GM12878 (cell line): ENCODE measurements around the gene RNF34. TPM values are rescaled to one million over a fixed set of nuclear protein-coding genes. Genes with fewer than 3 reads are reported as not detected.

ENCODE experiments used
- ATAC-seq: fragments of 200-7000 bp; cut with Tn5 transposase; 3 replicates; pipeline ENCODE4 v1.9.1; 2020; ENCODE audit warnings: mild to moderate bottlenecking, moderate library complexity
- BruUV-seq: library from RNA; stranded (reverse); fragments of 400-500 nt; replicated peaks from 2 replicates; lab custom pipeline; 2021; lab: Mats Ljungman, UMichigan
- CTCF ChIA-PET: fragments of 300-600 bp; sonication (Branson Sonifier 250); formaldehyde crosslinking; extraction: SDS; loops from one replicate; lab custom pipeline; 2021; ENCODE audit warnings: inconsistent platforms; lab: Yijun Ruan, JAX
- POLR2A ChIA-PET: fragments of 350-600 bp; formaldehyde crosslinking; extraction: SDS; loops from one replicate; lab custom pipeline; 2021; ENCODE audit warnings: inconsistent platforms; lab: Charles Lee
- RAD21 ChIA-PET: fragments of 300-600 bp; sonication (Branson Sonifier 250); formaldehyde crosslinking; loops from one replicate; lab custom pipeline; 2023; ENCODE audit warnings: antibody characterized with exemption; ENCODE audit not compliant: unreplicated experiment; lab: Charles Lee
- SMC1A ChIA-PET: fragments of 300-600 bp; sonication (Branson Sonifier 250); formaldehyde crosslinking; loops from one replicate; lab custom pipeline; 2023; ENCODE audit not compliant: unreplicated experiment, uncharacterized antibody; lab: Charles Lee
- DNase-seq: peaks from one replicate; pipeline ENCODE4 v3.0.0-alpha.2; 2011; ENCODE audit warnings: low read depth, low spot score
- FAIRE-seq: peaks from 3 replicates; lab custom pipeline; 2011; peaks lifted over from hg19 to GRCh38; lab: Jason Lieb, UNC
- H2AFZ ChIP-seq: 2 replicates; pipeline ENCODE4 v1.6.0; 2011; ENCODE audit warnings: low read depth, low read length, control low read depth; ENCODE audit not compliant: control insufficient read depth
- H3K27ac ChIP-seq: 2 replicates; pipeline ENCODE4 v1.5.1; 2011; ENCODE audit warnings: control low read depth; ENCODE audit not compliant: control insufficient read depth, insufficient read depth
- H3K27me3 ChIP-seq, 2 experiments: replicated peaks in 1 of 2; 2 replicates each; pipeline versions ENCODE4 v1.6.0 to v1.6.1; 2011; ENCODE audit warnings: low read length in 1 of 2; ENCODE audit not compliant: control insufficient read depth in 2 of 2, insufficient read depth in 2 of 2
- H3K36me3 ChIP-seq, 2 experiments: 2 replicates each; pipeline ENCODE4 v1.5.1; 2011; ENCODE audit warnings: low read length in 1 of 2; ENCODE audit not compliant: control insufficient read depth in 2 of 2, insufficient read depth in 2 of 2
- H3K4me1 ChIP-seq: 2 replicates; pipeline ENCODE4 v1.6.1; 2011; ENCODE audit warnings: mild to moderate bottlenecking, low read length, moderate library complexity, mixed read lengths; ENCODE audit not compliant: control insufficient read depth, insufficient read depth
- H3K4me2 ChIP-seq: 2 replicates; pipeline ENCODE4 v1.6.0; 2011; ENCODE audit warnings: control low read depth; ENCODE audit not compliant: control insufficient read depth, insufficient read depth
- H3K4me3 ChIP-seq: fragments of 200-600 bp; sonication (generic); 2 replicates; pipeline ENCODE4 v1.5.1; 2016
- H3K79me2 ChIP-seq: 2 replicates; pipeline ENCODE4 v1.6.0; 2011; ENCODE audit warnings: low read length; ENCODE audit not compliant: control insufficient read depth, insufficient read depth
- H3K9ac ChIP-seq: 2 replicates; pipeline ENCODE4 v1.8.0; 2011; ENCODE audit warnings: low read length, control low read depth, mixed read lengths; ENCODE audit not compliant: control insufficient read depth, insufficient read depth
- H3K9me3 ChIP-seq: replicated peaks from 3 replicates; pipeline ENCODE4 v1.5.1; 2011; ENCODE audit warnings: mild to moderate bottlenecking, low read length; ENCODE audit not compliant: control insufficient read depth, insufficient read depth
- H4K20me1 ChIP-seq: 2 replicates; pipeline ENCODE4 v1.6.0; 2011; ENCODE audit not compliant: control insufficient read depth, insufficient read depth
- CREB1 ChIP-seq: IDR thresholded peaks from 2 replicates; pipeline ENCODE4 v1.6.1; 2012; ENCODE audit warnings: low read depth, mild to moderate bottlenecking, inconsistent platforms
- NRF1 ChIP-seq: conservative IDR thresholded peaks from 2 replicates; pipeline ENCODE4 v1.6.1; 2011; ENCODE audit warnings: mild to moderate bottlenecking, low read depth, low read length, improper control_type of control experiment
- TAF1 ChIP-seq: IDR thresholded peaks from 2 replicates; pipeline ENCODE4 v1.6.1; 2011; ENCODE audit warnings: mild to moderate bottlenecking, low read depth, low read length, borderline replicate concordance
- TCF7 ChIP-seq: IDR thresholded peaks from 2 replicates; pipeline ENCODE4 v1.6.1; 2014; ENCODE audit warnings: antibody characterized with exemption, borderline replicate concordance
- WGBS: methylation state at CpG from one replicate; pipeline ENCODE4 v1.1.6; 2016; ENCODE audit warnings: low lambda C conversion rate; ENCODE audit not compliant: insufficient replicate concordance, insufficient coverage; ENCODE audit errors: missing lambda C conversion rate; 5-methylcytosine and 5-hydroxymethylcytosine counted together
- in situ Hi-C: fragments of 300-500 bp; cut with MboI; formaldehyde crosslinking; loops from 9 replicates; pipeline ENCODE4 v1.14.3; 2018; ENCODE audit warnings: mixed read lengths
- intact Hi-C: fragments of 100-400 bp; cut with micrococcal nuclease; formaldehyde crosslinking; loops from one replicate; pipeline ENCODE4 v1.14.2; 2022; ENCODE audit not compliant: unreplicated experiment
- polyA plus RNA-seq, 11 experiments: library from polyadenylated mRNA; depleted of rRNA in 4 of 11; unstranded in 6 of 11; stranded (reverse) in 5 of 11; fragments of >200 nt; fragmentation: Nextera tagmentation in 4 of 11; fragmentation: Illumina TruSeq in 1 of 11; extraction: Ambion mirVana in 4 of 11; extraction: Trizol in 1 of 11; gene quantifications; 1 replicate in 1 of 11; 2 replicates in 10 of 11; pipeline versions ENCODE4 v1.2.1 to v1.2.3, GENCODE V29; 2011 to 2016; ENCODE audit warnings: inconsistent platforms in 2 of 11, missing spikeins in 2 of 11, low read depth in 1 of 11
- total RNA-seq, 4 experiments: library from RNA; depleted of rRNA in 3 of 4; stranded (reverse); fragments of >200 nt in 3 of 4; fragmentation: Illumina TruSeq in 1 of 4; extraction: Trizol in 1 of 4; gene quantifications; 2 replicates each; pipeline versions ENCODE4 v1.2.1 to v1.2.3, GENCODE V29; 2013 to 2021
- TF ChIP-seq, protein P1 (sequence below): IDR thresholded peaks from 2 replicates; pipeline ENCODE4 v1.6.1; 2011; ENCODE audit warnings: low read depth, low read length, improper control_type of control experiment, borderline replicate concordance
- TF ChIP-seq, protein P2 (sequence below): fragments of 450-650 bp; IDR thresholded peaks from 2 replicates; pipeline ENCODE4 v1.6.1; 2017; ENCODE audit warnings: antibody characterized with exemption, mild to moderate bottlenecking, moderate library complexity

RNF34 gene
- total and polyA plus RNA-seq, 10 of the 15 experiments (the other 5 are each of a cell fraction or from before 2014, with no cell fraction given), result 63.6 to 199 (median 115) TPM

DNA sequence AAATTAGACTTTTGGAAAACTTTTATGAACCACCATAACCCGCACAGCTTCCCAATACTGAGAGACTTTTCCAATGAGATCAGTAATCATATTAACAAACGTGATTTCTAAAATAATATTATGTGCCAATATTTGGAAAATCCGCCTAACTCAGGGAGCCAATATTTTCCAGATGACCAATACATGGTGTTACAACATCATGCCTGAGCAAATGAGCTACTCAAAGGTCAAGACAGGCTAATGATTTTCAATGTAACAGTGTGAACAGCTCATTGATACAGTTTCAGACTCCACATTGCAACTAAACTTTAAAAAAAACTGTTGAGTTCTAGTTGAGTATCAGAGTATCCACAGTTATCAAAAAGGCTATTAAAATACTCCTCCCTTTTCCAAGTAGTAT, 46.8 kb downstream of the RNF34 start:
- no peak overlapping the region for H3K27ac ChIP-seq
- 95% methylated on average over 3 of the region's 3 CpGs for WGBS

More for the DNA sequence above, 46.8 kb downstream of the RNF34 start:
- Histone ChIP-seq H3K4me2 (no peak overlapping the region), H3K9me3 (no peaks in the 10 kb centered on the region), H3K4me3 (no peak overlapping the region), H3K9ac (no peak overlapping the region), H3K79me2 (peaks cover 2% of the 10 kb centered on the region), H3K4me1 (no peaks in the 10 kb centered on the region; the same call in 1 of the 2 replicates), H3K36me3 (peaks cover 31 to 44% of the 10 kb centered on the region in 2 experiments), H4K20me1 (peaks cover 3% of the 10 kb centered on the region; the same call in 1 of the 2 replicates), H3K27me3 (no peaks in the 10 kb centered on the region), H2AFZ (no peak overlapping the region)
- CTCF ChIA-PET, result interaction anchor here (0.6 to 1.3 kb wide), 4 partner anchors 11 to 222 kb away, joined by 3 read pairs; no protein-coding TSS in a partner anchor
- no peak for DNase-seq
- POLR2A ChIA-PET, result interaction anchor here (0.6 kb wide), 1 partner anchor 21 kb away, joined by 3 read pairs; no protein-coding TSS in a partner anchor
- intact Hi-C loops, result no loop called here
- RAD21 ChIA-PET, result no interaction called here
- TF ChIP-seq, protein P1, sequence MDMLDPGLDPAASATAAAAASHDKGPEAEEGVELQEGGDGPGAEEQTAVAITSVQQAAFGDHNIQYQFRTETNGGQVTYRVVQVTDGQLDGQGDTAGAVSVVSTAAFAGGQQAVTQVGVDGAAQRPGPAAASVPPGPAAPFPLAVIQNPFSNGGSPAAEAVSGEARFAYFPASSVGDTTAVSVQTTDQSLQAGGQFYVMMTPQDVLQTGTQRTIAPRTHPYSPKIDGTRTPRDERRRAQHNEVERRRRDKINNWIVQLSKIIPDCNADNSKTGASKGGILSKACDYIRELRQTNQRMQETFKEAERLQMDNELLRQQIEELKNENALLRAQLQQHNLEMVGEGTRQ, result no peak
- TF ChIP-seq TAF1 (no peak), NRF1 (no peak), CREB1 (no peak), TCF7 (no peak)
- TF ChIP-seq, protein P2, sequence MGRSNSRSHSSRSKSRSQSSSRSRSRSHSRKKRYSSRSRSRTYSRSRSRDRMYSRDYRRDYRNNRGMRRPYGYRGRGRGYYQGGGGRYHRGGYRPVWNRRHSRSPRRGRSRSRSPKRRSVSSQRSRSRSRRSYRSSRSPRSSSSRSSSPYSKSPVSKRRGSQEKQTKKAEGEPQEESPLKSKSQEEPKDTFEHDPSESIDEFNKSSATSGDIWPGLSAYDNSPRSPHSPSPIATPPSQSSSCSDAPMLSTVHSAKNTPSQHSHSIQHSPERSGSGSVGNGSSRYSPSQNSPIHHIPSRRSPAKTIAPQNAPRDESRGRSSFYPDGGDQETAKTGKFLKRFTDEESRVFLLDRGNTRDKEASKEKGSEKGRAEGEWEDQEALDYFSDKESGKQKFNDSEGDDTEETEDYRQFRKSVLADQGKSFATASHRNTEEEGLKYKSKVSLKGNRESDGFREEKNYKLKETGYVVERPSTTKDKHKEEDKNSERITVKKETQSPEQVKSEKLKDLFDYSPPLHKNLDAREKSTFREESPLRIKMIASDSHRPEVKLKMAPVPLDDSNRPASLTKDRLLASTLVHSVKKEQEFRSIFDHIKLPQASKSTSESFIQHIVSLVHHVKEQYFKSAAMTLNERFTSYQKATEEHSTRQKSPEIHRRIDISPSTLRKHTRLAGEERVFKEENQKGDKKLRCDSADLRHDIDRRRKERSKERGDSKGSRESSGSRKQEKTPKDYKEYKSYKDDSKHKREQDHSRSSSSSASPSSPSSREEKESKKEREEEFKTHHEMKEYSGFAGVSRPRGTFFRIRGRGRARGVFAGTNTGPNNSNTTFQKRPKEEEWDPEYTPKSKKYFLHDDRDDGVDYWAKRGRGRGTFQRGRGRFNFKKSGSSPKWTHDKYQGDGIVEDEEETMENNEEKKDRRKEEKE, result no peak
- SMC1A ChIA-PET, result interaction anchor here (1.0 to 1.2 kb wide), 2 partner anchors 30 to 112 kb away, joined by 3 to 5 read pairs; no protein-coding TSS in a partner anchor
- in situ Hi-C loops, result loop anchor here (25.0 kb wide), 1 partner anchor 109 kb away; no protein-coding TSS in a partner anchor
- ATAC-seq, result no peak
- no TSS peak for BruUV-seq
- FAIRE-seq, result no peak
